ENCODE data around the gene RBM27.
A peak's percentile ranks its signal among the peaks of the same experiment; 100 is the strongest.
"Not testable (repeated sequence)": the region's sequence is repeated elsewhere in the genome, so short reads cannot be mapped to it uniquely, and the experiment has no call there.

The RBM27 gene

GRCh38 chr5:146203011-146203871, at the start of gene RBM27:
TSS of gene RBM27 (plus strand) at chr5:146203605. CDS start at chr5:146203766, 161 bp downstream.
- peak; percentile 94 to 96 for DNase-seq (ENCODE audit: low read depth in 2 of 2)

- no peak for DNase-seq (ENCODE audit: low read depth in 2 of 2)
Observed at GRCh38 chr5:146158255-146158654, 45.1 kb upstream of the RBM27 start.

- DNase-seq (ENCODE audit: low read depth in 2 of 2): no peak
Observed at GRCh38 chr5:146164382-146164781, 39.0 kb upstream of the RBM27 start.

- DNase-seq (ENCODE audit: low read depth in 2 of 2): no peak
Observed at GRCh38 chr5:146165460-146165859, 37.9 kb upstream of the RBM27 start.

GRCh38 chr5:146165903-146166302, 37.5 kb upstream of the RBM27 start:
- DNase-seq (ENCODE audit: low read depth in 2 of 2): no peak

GRCh38 chr5:146169076-146169475, 34.3 kb upstream of the RBM27 start:
- no peak for DNase-seq (ENCODE audit: low read depth in 2 of 2)

GRCh38 chr5:146173049-146173448, 30.4 kb upstream of the RBM27 start:
- DNase-seq (ENCODE audit: low read depth in 2 of 2): not testable (repeated sequence)

- no peak for DNase-seq (ENCODE audit: low read depth in 2 of 2)
Observed at GRCh38 chr5:146173597-146173996, 29.8 kb upstream of the RBM27 start.

GRCh38 chr5:146176805-146177204, 26.6 kb upstream of the RBM27 start:
- DNase-seq (ENCODE audit: low read depth in 2 of 2): no peak

- DNase-seq (ENCODE audit: low read depth in 2 of 2): no peak
Observed at GRCh38 chr5:146179696-146180095, 23.7 kb upstream of the RBM27 start.

GRCh38 chr5:146183403-146183802, 20.0 kb upstream of the RBM27 start:
- not testable (repeated sequence) for DNase-seq (ENCODE audit: low read depth in 2 of 2)

GRCh38 chr5:146185161-146185560, 18.2 kb upstream of the RBM27 start:
- DNase-seq (ENCODE audit: low read depth in 2 of 2): no peak

- no peak for DNase-seq (ENCODE audit: low read depth in 2 of 2)
Observed at GRCh38 chr5:146188358-146188757, 15.0 kb upstream of the RBM27 start.

- DNase-seq (ENCODE audit: low read depth in 2 of 2): no peak
Observed at GRCh38 chr5:146192571-146193043, 10.8 kb upstream of the RBM27 start.

GRCh38 chr5:146193285-146193684, 10.1 kb upstream of the RBM27 start:
- DNase-seq (ENCODE audit: low read depth in 2 of 2): no peak

GRCh38 chr5:146194997-146195396, 8.4 kb upstream of the RBM27 start:
- DNase-seq (ENCODE audit: low read depth in 2 of 2): not testable (repeated sequence)

GRCh38 chr5:146196459-146197048, 6.9 kb upstream of the RBM27 start:
- no peak for DNase-seq (ENCODE audit: low read depth in 2 of 2)

- no peak for DNase-seq (ENCODE audit: low read depth in 2 of 2)
Observed at GRCh38 chr5:146199176-146199815, 4.1 kb upstream of the RBM27 start.

GRCh38 chr5:146201795-146202194, 1.6 kb upstream of the RBM27 start:
- not testable (repeated sequence) for DNase-seq (ENCODE audit: low read depth in 2 of 2)

- DNase-seq (ENCODE audit: low read depth in 2 of 2): no peak
Observed at GRCh38 chr5:146203872-146204192, 427 bp downstream of the RBM27 start.

- DNase-seq (ENCODE audit: low read depth in 2 of 2): no peak
Observed at GRCh38 chr5:146205499-146206202, 2.2 kb downstream of the RBM27 start.

GRCh38 chr5:146206257-146206656, 2.9 kb downstream of the RBM27 start:
- DNase-seq (ENCODE audit: low read depth in 2 of 2): no peak
